ENCODE results near the gene ZNF24. TPM values are rescaled to one million over a fixed set of nuclear protein-coding genes. Genes with fewer than 3 reads are reported as not detected.

ZNF24 gene
- total and polyA plus RNA-seq, 3 donors from 2014 or later: 29.2 to 39.8 (median 38.9) TPM

DNA sequence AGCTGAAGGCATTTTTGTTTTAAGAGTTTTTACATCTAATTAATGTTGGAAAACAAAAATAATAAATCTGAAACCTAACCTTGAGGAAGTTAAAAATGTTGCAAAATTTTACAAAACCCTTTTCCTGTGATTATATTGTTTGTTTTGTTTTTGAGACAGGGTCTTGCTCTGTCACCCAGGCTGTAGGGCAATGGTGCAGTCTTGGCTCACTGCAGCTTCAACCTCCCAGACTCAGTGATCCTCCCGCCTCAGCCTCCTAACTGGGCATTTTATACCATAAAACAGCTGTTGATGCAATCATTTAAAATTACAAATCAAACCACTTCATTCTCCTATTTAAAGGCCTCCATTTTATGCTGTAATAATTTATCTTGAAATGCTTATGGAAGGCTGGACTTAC is 1.7 kb upstream of the ZNF24 start:
- peaks cover 18% of the 10 kb centered on the region for H3K4me1 ChIP-seq
- no peak overlapping the region for H3K4me3 ChIP-seq
- H3K27me3 ChIP-seq: no peaks in the 10 kb centered on the region
- intact Hi-C loops (cut with DNase I; ENCODE audit: low total_unique reads): loop anchor here (10.0 kb wide), 1 partner anchor 91 kb away; no protein-coding TSS in a partner anchor
- peak overlapping the region in 1 of 2 donors; percentile 99 for H3K27ac ChIP-seq
- no peaks in the 10 kb centered on the region for H3K36me3 ChIP-seq (ENCODE audit: low read depth, missing control alignments)
- TF ChIP-seq CTCF (IDR thresholded peaks at IDR 0.05) (no peak), POLR2A (IDR thresholded peaks at IDR 0.05) (no peak)
- 59 to 80% methylated on average over 1 of the region's 1 CpG for WGBS, 2 donors
- no peaks in the 10 kb centered on the region for H3K9me3 ChIP-seq
- no peak for DNase-seq

DNA sequence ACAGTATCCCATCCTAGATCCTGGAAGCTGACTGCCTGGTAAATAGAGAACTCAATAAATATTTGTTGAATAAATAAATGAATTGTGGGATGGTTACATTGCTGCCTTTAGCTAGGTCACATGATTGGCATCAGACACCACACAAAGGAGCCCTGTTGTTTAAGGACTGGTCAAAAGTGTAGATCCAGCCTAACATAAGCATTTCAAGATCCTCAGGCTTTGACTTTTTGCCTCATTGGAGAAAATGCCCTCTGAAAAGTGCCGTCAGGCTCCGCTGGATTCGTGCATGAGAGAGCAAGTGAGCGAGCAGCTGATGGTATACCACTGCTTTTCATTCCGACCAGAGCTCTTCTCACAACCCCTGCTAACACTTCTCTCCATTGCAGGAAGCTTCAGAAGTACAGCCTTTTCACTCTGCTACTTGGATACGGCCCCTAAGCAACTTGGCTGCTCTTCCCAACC is 1.3 kb upstream of the ZNF24 start:
- WGBS, 2 donors: 6 to 18% methylated on average over 6 of the region's 6 CpGs
- DNase-seq: peak; percentile 47
- Histone ChIP-seq H3K4me1 (peaks cover 18% of the 10 kb centered on the region), H3K4me3 (peak overlapping the region in 1 of 2 donors; percentile 98), H3K27ac (peak overlapping the region; percentile 99), H3K9me3 (no peaks in the 10 kb centered on the region), H3K27me3 (no peaks in the 10 kb centered on the region), H3K36me3 (ENCODE audit: low read depth, missing control alignments) (no peaks in the 10 kb centered on the region)
- intact Hi-C loops (cut with DNase I; ENCODE audit: low total_unique reads): loop anchor here (10.0 kb wide), 1 partner anchor 91 kb away; no protein-coding TSS in a partner anchor
- no peak for TF ChIP-seq CTCF (IDR thresholded peaks at IDR 0.05)
- TF ChIP-seq POLR2A (IDR thresholded peaks at IDR 0.05): no peak

DNA sequence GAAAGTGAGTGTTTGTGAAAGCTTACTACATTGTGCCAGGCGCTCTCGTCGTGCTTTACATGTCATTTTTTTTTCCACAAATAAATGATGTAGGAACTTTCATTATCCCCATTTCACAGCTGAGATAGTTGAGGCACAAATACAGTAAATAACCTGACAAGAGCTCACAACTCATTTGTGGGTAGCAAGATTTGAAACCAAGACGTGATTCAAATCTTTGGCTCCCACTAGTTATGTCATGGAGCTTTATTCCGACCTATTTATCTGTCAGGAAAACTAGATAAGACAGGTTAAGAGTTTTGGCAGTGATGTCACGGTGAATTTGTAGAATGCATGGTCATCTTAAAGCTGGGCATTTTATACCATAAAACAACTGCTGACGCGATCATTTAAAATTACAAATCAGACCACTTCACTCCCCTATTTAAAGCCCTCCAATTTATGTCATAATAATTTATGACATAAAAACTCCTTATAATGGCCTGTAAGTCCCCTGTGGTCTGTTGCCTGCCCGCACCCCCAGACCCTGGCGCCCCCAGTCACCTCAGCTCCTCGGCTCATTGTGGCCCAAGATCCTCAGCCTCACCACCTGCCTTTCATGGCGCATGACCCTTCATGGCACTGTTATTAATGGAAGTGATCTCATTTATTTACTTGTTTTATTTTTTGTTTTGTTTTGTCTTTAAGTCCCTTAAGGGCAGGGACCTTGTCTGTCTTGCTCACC is 678 bp upstream of the ZNF24 start:
- Histone ChIP-seq H3K27me3 (no peaks in the 10 kb centered on the region), H3K4me3 (peak overlapping the region; percentile 98 to 99), H3K27ac (peak overlapping the region; percentile 99), H3K36me3 (ENCODE audit: low read depth, missing control alignments) (no peaks in the 10 kb centered on the region), H3K9me3 (no peaks in the 10 kb centered on the region), H3K4me1 (peaks cover 18% of the 10 kb centered on the region)
- 32 to 35% methylated on average over 12 of the region's 12 CpGs for WGBS, 2 donors
- TF ChIP-seq POLR2A (IDR thresholded peaks at IDR 0.05) (no peak), CTCF (IDR thresholded peaks at IDR 0.05) (peak in 1 of 3 experiments; percentile 6)
- peak; percentile 27 for DNase-seq
- intact Hi-C loops (cut with DNase I; ENCODE audit: low total_unique reads): loop anchor here (10.0 kb wide), 1 partner anchor 90 kb away; no protein-coding TSS in a partner anchor

DNA sequence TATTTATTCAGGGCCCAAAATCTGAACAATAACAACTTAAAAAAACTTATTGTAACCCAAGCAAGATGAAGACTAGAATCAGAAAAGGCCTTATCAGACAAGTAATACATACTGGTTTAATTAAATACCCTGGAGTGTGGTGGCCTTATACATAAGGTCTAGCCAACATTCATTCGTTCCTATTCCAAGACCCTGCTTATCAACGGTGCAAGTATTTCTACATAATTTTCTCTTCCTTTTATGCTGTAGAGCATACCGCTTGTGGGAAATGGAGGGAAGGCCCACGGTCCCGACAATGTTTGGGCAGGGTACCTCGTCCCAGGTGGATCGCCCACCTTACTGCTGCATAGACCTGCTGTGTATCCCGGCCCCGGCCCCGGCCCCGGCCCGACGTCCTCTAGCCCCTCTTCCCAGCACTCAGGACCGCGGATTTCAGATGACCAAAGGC is 708 bp downstream of the ZNF24 start:
- Histone ChIP-seq H3K4me3 (peak overlapping the region; percentile 98 to 99), H3K9me3 (no peaks in the 10 kb centered on the region), H3K27me3 (no peaks in the 10 kb centered on the region), H3K36me3 (ENCODE audit: low read depth, missing control alignments) (no peaks in the 10 kb centered on the region), H3K4me1 (peaks cover 18% of the 10 kb centered on the region), H3K27ac (peak overlapping the region; percentile 99)
- 0 to 4% methylated on average over 9 to 15 of the region's 15 CpGs for WGBS, 2 donors
- DNase-seq: no peak
- no peak for TF ChIP-seq CTCF (IDR thresholded peaks at IDR 0.05)
- intact Hi-C loops (cut with DNase I; ENCODE audit: low total_unique reads): loop anchor here (10.0 kb wide), 1 partner anchor 89 kb away; no protein-coding TSS in a partner anchor
